Central memory CD8-positive, alpha-beta T cell (primary cell): Measurements from ENCODE around the gene SPANXB1.
"Not testable (repeated sequence)": the region's sequence is repeated elsewhere in the genome, so short reads cannot be mapped to it uniquely, and the experiment has no call there.

Source experiments
- ATAC-seq: fragments of 150-1000 bp; cut with Tn5 transposase; replicated peaks from 2 replicates; pipeline ENCODE4 v1.10.0; 2022; ENCODE audit warnings: mild to moderate bottlenecking, moderate FRiP score, moderate number of reproducible peaks; ENCODE audit not compliant: poor library complexity, severe bottlenecking; ENCODE audit errors: extremely low read depth
- DNase-seq, 2 donors: peaks; one replicate each; pipeline ENCODE4 v3.0.0; 2021; ENCODE audit warnings: low spot score in 2 of 2
- H3K27ac Mint-ChIP-seq: one replicate; pipeline ENCODE4 v1.8.0; 2022; ENCODE audit warnings: low read depth, mild to moderate bottlenecking, moderate library complexity, mixed read lengths
- H3K27me3 Mint-ChIP-seq: one replicate; pipeline ENCODE4 v1.8.0; 2022; ENCODE audit warnings: mixed read lengths
- H3K36me3 Mint-ChIP-seq: one replicate; pipeline ENCODE4 v1.8.0; 2022; ENCODE audit warnings: mild to moderate bottlenecking, moderate library complexity, mixed read lengths; ENCODE audit not compliant: insufficient read depth
- H3K4me1 Mint-ChIP-seq: one replicate; pipeline ENCODE4 v1.8.0; 2022; ENCODE audit warnings: mixed read lengths
- H3K4me3 Mint-ChIP-seq: one replicate; pipeline ENCODE4 v1.8.0; 2022; ENCODE audit warnings: mild to moderate bottlenecking, moderate library complexity, mixed read lengths
- H3K9me3 Mint-ChIP-seq: one replicate; pipeline ENCODE4 v1.8.0; 2022; ENCODE audit warnings: mixed read lengths

SPANXB1 gene

GRCh38 chrX:141002568-141002967 is at the start of gene SPANXB1:
SPANXB1 (plus strand) TSS chrX:141002594; CDS start chrX:141002694, 100 bp downstream.
- not testable (repeated sequence) for H3K4me3 Mint-ChIP-seq, DNase-seq, H3K27ac Mint-ChIP-seq

GRCh38 chrX:140967036-140967435 is 35.4 kb upstream of the SPANXB1 start:
- DNase-seq (no peak), ATAC-seq (no peak)
- Mint-ChIP-seq H3K27ac (no peak overlapping the region), H3K4me3 (no peak overlapping the region), H3K4me1 (no peaks in the 10 kb centered on the region), H3K9me3 (peaks cover 10% of the 10 kb centered on the region), H3K36me3 (no peaks in the 10 kb centered on the region), H3K27me3 (no peaks in the 10 kb centered on the region)

More at GRCh38 chrX:141002568-141002967, at the start of gene SPANXB1:
- H3K4me1 Mint-ChIP-seq, H3K27me3 Mint-ChIP-seq, H3K9me3 Mint-ChIP-seq, ATAC-seq, H3K36me3 Mint-ChIP-seq: not testable (repeated sequence)

GRCh38 chrX:140971099-140971795 is 31.1 kb upstream of the SPANXB1 start:
- H3K9me3 Mint-ChIP-seq: peaks cover 6% of the 10 kb centered on the region
- no peak overlapping the region for H3K27ac Mint-ChIP-seq
- no peak overlapping the region for H3K4me3 Mint-ChIP-seq
- no peaks in the 10 kb centered on the region for H3K36me3 Mint-ChIP-seq
- no peak for ATAC-seq
- no peaks in the 10 kb centered on the region for H3K27me3 Mint-ChIP-seq
- DNase-seq: no peak
- no peaks in the 10 kb centered on the region for H3K4me1 Mint-ChIP-seq

GRCh38 chrX:140975472-140975871 is 26.9 kb upstream of the SPANXB1 start:
- no peak for DNase-seq
- H3K36me3 Mint-ChIP-seq: no peaks in the 10 kb centered on the region
- no peaks in the 10 kb centered on the region for H3K27me3 Mint-ChIP-seq
- ATAC-seq: no peak
- H3K4me3 Mint-ChIP-seq: no peak overlapping the region
- H3K27ac Mint-ChIP-seq: no peak overlapping the region
- peaks cover 8% of the 10 kb centered on the region for H3K9me3 Mint-ChIP-seq
- H3K4me1 Mint-ChIP-seq: no peaks in the 10 kb centered on the region

GRCh38 chrX:140980271-140980670 is 22.1 kb upstream of the SPANXB1 start:
- Mint-ChIP-seq H3K4me3 (no peak overlapping the region), H3K9me3 (peaks cover 5% of the 10 kb centered on the region), H3K4me1 (no peaks in the 10 kb centered on the region), H3K27me3 (no peaks in the 10 kb centered on the region), H3K27ac (no peak overlapping the region), H3K36me3 (no peaks in the 10 kb centered on the region)
- DNase-seq: no peak
- no peak for ATAC-seq

- H3K36me3 Mint-ChIP-seq: peaks cover 1% of the 10 kb centered on the region
- DNase-seq (no peak), ATAC-seq (no peak)
- H3K4me3 Mint-ChIP-seq: no peak overlapping the region
- no peaks in the 10 kb centered on the region for H3K9me3 Mint-ChIP-seq
- no peak overlapping the region for H3K27ac Mint-ChIP-seq
- no peaks in the 10 kb centered on the region for H3K27me3 Mint-ChIP-seq
- no peaks in the 10 kb centered on the region for H3K4me1 Mint-ChIP-seq
These were observed 18.7 kb upstream of the SPANXB1 start for GRCh38 chrX:140983730-140984129.

- not testable (repeated sequence) for ATAC-seq, H3K4me3 Mint-ChIP-seq, H3K27ac Mint-ChIP-seq, DNase-seq, H3K36me3 Mint-ChIP-seq, H3K9me3 Mint-ChIP-seq, H3K4me1 Mint-ChIP-seq, H3K27me3 Mint-ChIP-seq
These were observed 2.8 kb downstream of the SPANXB1 start for GRCh38 chrX:141005243-141005642.

GRCh38 chrX:141044246-141044645 is 41.9 kb downstream of the SPANXB1 start:
- not testable (repeated sequence) for H3K27ac Mint-ChIP-seq, H3K4me1 Mint-ChIP-seq, ATAC-seq, H3K27me3 Mint-ChIP-seq, H3K36me3 Mint-ChIP-seq, H3K9me3 Mint-ChIP-seq, DNase-seq, H3K4me3 Mint-ChIP-seq

- H3K36me3 Mint-ChIP-seq, H3K27me3 Mint-ChIP-seq, H3K27ac Mint-ChIP-seq, H3K4me3 Mint-ChIP-seq, H3K9me3 Mint-ChIP-seq, DNase-seq, H3K4me1 Mint-ChIP-seq, ATAC-seq: not testable (repeated sequence)
These were observed 47.5 kb downstream of the SPANXB1 start for GRCh38 chrX:141049878-141050277.

- H3K36me3 Mint-ChIP-seq, H3K4me3 Mint-ChIP-seq, H3K27ac Mint-ChIP-seq, H3K9me3 Mint-ChIP-seq, H3K27me3 Mint-ChIP-seq, ATAC-seq, H3K4me1 Mint-ChIP-seq, DNase-seq: not testable (repeated sequence)
These were observed 49.7 kb downstream of the SPANXB1 start for GRCh38 chrX:141052098-141052497.
